Stimulated activated naive CD4-positive, alpha-beta T cell treated with Interleukin-2 at 50 U/mL for 16 hours (primary cell): ENCODE measurements around the gene CCDC68.

Experiments used
- DNase-seq: peaks from one replicate; lab custom pipeline; 2025; lab: John Stamatoyannopoulos, UW

Gene CCDC68

DNA sequence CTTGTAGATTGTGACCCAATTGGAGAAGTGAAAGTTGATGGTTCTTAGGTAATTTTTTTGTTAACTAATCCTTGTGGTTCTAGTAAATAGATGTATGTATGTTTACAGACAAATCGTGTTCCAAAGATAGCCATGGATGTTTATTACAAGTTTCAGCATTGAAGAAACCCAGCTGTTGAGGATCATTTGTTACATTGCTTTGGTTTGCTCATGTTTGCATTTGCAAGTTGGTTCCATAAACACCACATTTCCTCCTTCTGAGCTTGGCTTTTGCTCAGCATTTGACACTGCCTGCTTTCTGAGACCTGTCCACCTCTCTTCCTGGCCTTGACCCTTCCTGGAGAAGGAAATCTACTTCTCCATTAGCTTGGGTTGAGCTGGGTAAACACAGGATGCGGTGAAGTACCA is 1.8 kb upstream of the CCDC68 start:
- no peak for DNase-seq

DNA sequence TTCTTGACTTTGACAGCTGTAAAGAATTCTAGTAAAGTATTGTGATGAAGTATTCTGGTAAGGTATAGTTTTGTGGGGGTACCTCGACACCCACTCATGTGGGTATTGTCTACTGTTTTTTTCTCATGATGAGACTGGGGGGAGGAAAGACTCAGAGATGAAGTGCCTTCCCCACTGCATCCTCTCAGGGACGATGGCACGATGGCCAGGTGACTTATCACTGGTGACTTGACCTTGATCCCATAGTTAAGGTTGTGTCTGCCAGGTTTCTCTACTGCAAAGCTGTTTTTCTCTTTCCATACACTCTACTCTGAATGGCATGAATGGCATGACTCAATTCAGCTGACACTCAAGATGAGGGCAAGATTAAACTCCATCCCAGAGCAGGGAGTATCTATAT is 936 bp upstream of the CCDC68 start:
- DNase-seq = no peak

DNA sequence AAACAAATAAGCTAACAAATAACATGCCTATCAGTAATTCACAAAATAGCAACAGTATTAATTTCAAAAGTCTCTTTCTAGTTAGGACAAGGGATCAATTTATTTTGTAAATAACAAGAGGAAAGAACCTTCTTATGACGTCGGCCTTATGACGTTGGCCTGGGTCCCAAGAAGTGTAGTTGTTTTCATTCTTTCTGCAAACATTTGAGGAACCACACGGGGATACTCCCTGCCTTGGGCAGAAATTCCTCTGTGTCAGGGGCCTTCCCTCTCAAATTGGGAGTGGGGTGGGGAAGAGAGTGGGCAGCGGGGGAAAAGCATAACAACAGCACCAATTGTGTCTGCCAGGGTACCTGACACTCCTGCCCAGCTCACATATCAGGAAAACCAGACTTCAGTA is 1.3 kb downstream of the CCDC68 start:
- DNase-seq = no peak

DNA sequence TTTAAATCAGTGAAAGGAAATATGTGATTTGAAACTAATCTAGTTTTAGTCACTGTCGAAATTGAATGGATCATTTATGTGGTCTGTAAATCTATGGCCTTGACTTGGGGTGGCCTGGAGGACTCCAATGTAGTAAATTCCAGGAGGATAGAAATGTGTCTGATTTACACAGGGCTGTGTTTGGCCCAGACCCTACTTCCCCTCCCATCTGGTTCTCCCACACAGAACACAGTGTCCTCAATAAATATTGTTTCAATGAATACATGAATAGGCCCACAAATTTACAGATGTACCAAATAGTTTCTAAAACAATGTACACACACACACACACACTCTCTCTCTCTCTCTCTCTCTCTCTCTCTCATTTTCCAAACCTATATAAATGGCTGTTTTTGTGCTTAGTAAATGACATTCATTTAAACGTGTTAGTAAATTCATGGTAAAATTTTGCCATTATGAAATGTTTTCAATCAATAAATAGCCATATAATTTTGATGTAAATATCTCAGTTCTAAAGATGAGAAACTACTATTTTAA is 1.9 kb downstream of the CCDC68 start:
- no peak for DNase-seq

DNA sequence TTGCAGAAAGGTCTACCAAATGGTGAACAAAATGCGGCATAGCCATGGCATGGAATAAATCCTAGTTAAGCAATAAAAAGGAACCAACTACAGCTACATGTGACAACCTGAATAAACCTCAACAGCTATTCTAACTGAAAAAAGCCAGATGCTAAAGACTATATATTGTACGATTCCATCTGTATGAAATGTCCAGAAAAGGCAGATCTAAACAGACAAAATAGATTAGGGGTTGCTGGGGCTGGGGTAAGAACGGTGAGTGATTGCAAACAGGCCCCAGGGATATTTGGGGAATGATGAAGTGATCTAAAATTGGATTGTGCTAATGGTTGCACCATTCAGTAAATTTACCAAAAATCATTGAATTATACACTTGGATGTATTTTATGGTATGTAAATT is 2.8 kb downstream of the CCDC68 start:
- DNase-seq = no peak

DNA sequence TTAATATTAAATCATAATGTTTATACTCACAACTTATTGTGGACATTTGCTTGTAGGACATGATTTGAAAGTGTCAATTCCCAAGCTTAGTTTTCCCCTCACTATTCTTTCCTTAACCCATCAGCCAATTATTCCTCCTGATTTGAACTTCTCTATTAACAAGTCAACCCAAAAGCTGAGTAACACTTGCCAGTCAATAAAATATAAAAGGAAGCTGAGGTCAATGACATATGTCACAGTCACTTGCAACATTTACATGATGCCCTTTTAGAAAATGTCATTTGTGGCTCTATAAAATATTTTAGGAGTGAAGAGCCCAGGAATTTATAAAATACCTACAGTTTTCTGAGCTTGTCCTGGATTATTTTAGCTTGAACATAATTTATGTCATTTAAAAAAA is 7.2 kb downstream of the CCDC68 start:
- DNase-seq = no peak

DNA sequence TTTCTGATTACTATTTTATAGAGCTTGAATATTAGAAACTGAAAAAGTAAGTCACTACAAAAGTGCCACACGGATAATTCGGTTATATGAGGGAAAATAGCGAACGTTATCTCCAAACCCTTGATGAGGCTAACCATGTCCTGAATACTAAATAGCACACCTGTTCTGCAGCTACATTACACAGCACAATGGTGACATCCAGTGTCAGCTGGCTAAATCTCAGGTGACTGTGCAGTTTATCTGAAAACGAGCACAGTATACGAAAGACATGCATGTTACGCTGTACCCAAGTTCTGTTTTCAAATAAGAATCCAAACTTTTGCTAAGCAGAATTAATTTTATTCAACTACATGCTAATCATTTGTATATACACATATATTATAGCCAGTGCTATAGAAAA is 9.0 kb downstream of the CCDC68 start:
- DNase-seq = no peak

DNA sequence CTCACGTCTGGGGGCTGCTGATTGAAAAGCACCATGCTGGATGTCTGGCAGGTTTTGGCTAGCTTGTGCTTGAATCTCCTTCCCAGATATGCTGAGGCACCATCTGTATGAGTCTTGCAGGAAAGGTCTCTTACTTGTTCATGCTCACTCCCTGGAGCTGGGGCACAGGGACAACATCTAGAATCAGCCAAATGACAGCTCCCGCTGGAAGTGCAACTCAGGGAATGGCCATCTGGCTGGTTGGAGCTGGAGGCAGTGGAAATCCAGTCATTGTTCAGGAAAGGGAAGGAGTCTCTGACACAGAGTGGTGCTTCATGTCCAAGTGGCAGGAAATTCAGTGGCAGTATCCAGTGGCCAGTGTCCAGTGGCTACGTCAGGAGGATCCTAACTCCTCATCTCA is 9.7 kb downstream of the CCDC68 start:
- DNase-seq = no peak

DNA sequence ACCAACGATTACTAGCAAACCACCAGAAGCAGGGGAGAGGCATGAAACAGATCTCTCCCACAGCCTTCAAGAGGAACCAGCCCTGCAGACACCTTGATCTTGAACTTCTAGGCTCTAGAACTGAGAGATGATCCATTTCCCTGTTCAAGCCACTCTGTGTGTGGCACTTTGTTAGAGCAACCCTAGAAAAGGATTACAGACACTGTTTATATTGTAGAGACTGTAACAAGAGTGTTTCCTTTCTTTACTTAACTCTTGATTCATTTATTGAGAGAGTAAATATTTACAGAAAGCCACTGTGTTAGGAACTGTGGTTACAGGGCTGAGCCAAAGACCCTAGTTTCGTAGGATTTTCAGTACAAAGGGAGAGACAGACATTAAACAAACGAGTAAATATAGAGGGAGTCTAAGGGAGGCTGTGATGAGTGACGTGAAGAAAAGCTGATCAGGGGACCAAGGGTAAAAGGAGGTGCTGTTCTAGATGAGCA is 10.9 kb downstream of the CCDC68 start:
- DNase-seq = no peak

DNA sequence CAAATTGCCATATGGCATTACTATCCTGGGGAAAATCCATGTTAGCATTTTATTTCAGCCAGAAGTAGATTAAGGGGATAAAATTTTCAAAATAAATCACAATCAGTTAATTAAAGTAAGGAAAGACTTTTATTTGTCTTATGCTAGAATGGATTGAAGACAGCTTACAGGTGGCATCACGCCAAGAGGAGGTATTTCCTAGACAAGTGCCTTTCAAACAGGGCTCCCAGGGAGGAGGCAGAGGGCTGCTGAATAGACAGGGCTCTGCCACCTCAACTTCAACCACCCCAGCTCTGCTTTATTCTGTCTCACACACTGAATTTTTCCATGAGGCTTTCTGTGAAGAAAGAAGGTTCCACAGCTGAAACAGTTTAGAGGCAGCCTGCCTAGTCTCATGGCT is 12.2 kb downstream of the CCDC68 start:
- DNase-seq = no peak

DNA sequence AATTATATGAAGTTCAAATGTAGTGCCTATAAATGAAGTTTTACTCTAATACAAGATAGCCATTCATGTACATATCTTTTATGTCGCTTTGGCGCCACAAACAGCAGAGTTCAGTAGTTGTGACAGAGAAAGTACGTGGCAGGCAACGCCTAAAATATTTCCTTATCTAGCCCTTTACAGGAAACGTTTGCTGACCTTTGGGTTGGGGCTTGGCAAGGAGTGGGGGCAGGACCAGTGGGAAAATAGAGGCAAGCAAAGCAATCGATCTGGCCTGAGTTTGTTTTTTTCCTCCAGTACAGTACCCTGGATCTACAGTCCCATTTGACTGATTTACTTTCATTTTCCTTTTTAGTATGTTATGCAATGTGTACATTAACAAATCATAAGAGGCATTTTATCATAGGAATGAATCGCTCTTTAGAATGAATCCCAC is 13.1 kb downstream of the CCDC68 start:
- DNase-seq = no peak

DNA sequence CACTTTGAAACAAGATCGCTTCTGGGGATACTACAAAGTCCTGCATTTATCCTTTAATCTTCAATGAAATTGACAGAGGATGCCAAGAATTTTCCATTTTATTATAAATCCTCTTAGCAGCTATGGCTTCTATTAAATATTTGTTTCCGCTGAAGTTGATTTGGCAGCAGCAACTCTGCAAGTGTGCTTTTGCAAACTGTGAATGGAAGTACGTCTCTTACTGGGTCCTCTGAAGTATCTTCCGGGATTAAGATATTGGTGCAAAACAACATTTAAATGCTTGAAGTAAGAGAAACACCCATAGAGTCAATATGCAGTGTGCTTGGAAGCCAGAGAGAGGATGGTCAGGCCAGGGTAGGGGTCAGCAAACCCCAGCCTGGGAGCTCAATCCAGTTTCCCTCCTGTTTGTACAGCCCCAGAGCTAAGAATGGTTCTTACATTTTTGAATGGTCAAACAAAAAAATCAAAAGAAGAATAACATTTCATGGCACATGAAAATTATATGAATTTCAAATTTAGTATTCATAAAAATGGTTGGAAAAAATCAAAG is 13.6 kb downstream of the CCDC68 start:
- DNase-seq = no peak

DNA sequence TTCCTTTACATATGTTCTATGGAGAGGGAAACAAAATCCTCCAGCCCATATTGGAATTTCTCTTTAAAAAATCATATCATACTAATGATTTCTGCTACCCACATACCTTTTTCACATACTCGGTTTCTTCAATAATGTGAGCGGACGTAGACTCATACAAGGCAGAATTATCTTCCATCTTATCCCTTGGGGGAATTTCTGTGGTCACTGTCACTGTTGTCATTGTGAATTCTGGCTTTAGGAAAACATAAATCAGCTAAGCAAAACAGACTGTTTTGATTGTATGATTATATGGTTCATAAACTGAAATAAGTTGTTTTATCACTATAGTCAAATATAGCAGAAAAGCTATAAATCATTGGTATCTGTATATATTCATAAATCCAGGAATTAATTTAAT is 16.7 kb downstream of the CCDC68 start:
- no peak for DNase-seq

DNA sequence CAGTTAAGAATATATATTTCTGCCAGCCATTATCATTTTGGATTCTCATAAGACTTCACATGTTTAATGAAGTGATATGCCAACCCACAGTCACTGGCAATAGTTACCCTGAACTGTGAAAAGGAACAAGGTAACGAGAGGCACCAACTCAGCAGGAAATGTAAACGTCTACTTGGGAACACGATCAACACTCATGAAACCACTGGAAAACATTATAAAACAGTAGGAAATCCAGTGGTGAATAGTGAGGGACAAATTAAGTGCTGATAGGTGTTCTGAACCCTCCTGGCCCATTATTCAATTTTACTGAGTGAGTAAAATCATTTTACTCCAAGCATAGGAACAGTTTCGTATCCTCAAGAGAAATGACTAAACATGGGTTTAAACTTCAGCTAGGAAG is 17.1 kb downstream of the CCDC68 start:
- DNase-seq = no peak

DNA sequence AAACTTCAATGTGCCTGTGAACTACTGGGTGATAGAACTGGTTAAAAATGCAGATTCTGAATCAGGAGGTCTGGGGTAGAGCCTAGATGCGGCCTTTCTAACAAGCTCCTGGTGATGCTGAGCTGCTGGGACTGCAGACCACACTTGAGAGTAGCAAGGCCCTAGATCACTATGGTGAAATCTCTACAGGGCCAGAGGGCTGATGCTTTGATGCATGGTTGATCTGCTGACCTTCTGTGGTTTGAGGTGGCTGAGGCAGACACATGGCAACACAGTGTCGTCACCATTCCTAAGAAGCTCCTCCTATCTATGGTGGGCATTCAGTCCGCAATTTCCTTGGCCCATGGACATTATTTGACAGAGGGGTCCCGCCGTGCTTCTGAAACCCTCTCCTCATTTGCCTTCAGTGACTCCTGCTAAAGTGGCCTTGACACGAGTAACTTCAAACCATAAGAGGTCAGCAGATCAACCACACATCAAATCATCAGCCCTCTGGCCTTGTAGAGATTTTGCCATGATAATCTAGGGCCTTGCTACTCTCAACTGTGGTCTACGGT is 19.8 kb downstream of the CCDC68 start:
- no peak for DNase-seq

DNA sequence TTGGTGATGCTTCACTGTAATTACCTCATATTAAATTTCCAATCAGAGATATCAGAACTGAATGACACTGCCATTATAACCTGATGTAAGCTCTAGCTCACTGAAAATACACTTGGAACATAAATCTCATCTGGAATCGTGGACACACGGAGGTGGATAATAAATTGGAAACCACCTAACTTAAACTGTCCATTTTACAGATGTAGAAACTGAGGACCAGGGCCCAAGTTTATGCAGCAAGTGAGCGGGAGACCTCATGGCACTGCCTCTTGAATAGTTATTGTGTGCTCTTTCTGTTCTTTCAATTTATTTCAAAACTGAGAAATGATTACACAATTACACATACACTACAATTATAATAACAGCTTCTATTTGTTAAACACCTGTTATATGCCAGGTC is 20.8 kb downstream of the CCDC68 start:
- DNase-seq = no peak

DNA sequence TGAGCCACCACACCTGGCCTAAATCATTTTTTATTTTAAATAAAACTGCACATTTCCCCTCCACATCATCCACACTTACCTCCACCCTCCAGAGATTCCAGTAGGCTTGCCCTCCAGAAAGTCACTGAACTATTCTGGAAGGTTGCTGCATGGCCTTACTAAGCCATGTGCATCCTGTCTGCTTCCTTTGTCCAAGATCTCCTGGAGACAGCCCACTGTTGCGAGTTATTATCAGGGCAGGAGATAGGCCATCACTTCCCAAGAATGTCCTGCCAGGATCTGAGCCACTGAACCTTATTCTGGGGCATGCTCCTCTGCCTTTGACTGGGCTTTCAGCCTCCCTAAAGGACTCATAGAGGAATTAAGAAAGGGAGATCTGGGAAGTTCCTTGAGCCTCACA is 26.8 kb downstream of the CCDC68 start:
- DNase-seq = no peak

DNA sequence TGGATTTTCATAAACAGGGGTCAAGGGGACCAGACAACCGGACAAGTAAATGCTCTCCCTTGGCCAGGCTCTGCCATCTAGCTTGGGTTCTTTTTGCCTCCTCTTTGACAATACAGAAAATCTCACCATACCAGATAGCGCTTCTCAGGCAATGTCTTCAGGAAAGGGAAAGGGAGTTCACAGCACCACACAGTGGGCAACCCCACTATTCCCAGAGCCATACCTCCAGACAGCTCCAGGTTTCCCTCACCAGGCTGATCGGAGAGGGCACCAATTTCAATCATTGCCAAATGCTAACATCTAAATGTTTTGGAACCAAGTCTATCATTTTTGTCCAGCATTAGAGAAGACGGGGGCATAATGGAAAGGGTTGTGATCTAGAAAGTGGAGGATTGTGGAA is 28.1 kb downstream of the CCDC68 start:
- no peak for DNase-seq

DNA sequence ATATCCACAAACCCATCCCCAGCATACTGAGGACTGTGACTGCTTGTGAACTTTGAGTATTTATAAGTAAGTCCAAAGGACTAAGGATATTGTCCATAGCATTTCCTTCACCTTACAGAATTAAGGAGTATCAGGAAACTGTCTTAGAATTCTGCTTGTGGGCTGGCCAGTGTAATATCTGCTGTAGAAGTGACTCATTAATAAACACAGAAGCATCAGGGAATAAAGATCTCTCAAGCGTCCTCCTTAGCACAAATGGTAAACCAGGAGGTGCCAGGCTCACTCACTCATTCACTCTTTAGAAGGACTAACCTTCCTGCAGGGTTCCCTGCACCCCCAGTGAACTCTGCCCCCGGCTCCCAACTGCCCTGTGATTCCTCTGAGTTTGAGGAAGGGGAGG is 31.0 kb downstream of the CCDC68 start:
- no peak for DNase-seq

DNA sequence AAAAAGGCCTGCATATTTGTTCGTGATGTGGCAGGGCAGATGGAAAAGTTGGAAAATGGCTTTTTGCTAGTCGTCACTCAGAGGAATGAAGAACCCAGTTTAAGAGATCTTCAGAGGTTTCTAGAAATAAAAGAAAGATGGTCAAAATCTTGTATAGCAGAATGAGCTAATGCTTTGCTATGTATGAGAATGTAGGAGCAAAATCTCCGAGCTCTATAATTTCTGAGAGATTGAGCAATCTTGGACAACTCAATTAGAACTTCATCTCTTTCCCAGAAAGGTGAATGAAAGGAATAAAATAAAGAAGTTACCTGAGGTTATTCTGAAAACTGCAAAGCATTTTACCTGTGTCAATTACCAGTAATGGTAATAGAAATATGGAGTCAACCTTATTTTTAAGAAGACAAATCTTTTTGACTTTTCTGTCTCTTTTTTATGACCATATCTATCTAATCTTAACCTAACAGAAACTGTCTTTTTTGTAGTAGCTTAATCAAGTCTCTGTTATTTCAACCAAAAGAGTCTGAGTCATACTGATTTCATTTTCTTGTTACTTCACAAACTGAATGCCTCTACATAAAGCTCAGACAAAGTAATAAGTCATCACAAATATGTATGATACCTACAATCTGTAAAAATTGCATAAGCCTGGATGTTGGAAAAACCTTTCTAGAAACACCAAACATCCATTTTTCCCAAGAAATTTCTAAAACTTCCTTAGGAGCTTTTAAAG is 32.5 kb downstream of the CCDC68 start:
- no peak for DNase-seq

DNA sequence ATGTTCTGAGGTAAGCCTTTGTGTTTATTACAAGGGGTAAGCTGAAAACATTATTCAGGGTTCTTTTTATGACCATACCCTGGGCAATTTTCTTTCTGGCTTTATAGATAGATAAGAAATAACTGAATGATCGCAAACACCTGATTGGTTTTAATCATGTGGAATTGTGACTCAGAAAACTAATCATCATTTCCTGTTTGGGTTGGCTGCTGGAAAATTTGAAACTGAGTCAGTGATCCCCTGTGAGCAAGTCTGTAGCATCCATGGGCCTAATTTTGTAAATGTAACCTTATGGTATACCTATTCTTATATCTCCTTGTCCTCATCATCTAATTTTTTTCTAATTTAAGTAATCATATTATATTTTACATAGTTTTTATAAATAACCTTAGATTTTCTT is 34.3 kb downstream of the CCDC68 start:
- DNase-seq = no peak

DNA sequence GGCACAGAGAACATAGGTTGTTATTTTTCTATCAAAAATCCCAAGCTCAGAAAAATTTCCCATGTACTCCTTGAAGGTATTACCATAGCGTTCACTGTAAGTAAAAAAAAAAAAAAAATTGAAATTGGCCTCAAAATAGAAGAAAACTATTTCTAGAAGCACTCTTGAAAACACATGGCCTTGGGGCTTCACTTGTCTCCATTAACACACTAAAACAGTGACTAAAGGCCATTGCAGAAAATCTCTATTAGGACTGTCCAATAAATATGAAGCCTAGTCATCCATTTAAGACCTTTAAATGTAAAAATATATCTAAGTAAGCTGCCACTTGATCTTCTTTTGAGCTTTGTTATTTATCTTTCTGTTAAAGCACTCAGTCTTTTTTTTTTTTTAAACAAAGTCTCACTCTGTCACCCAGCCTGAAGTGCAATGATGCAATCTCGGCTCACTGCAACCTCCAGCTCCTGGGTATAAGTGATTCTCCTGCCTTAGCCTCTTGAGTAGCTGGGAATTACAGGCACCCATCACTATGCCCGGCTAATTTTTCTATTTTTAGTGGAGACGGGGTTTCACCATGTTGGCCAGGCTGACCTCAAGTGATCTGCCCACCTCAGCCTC is 35.8 kb downstream of the CCDC68 start:
- DNase-seq = no peak

DNA sequence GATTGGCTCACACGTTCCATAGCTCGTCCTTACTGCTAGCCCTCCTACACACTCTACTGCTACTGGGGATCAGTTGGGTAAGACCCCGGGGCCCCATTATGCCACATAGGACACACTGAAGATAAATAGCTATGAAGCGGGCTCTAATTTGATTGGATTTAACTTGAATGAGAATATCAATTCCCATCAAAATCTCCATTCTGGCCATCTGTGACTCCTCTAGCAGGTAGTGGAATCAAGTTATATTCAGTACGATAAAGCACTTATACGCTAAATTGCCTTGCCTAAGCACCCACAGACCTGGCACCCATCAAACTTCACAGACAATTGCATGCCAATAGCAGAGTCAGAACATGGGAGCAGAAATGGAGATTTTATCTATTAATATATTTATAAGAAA is 39.8 kb downstream of the CCDC68 start:
- no peak for DNase-seq
